Activated CD4-positive, alpha-beta T cell treated with anti-CD3 and anti-CD28 coated beads, Interleukin-2, amount 50 U/mL, for 1 hour (primary cell): Measurements from ENCODE around the gene ZNF862.

Experiments used
- DNase-seq: peaks from one replicate; pipeline ENCODE4 v3.0.0-alpha.2; 2020

Gene ZNF862

GRCh38 chr7:149811831-149812490, 26.2 kb upstream of the ZNF862 start:
- no peak for DNase-seq

DNA sequence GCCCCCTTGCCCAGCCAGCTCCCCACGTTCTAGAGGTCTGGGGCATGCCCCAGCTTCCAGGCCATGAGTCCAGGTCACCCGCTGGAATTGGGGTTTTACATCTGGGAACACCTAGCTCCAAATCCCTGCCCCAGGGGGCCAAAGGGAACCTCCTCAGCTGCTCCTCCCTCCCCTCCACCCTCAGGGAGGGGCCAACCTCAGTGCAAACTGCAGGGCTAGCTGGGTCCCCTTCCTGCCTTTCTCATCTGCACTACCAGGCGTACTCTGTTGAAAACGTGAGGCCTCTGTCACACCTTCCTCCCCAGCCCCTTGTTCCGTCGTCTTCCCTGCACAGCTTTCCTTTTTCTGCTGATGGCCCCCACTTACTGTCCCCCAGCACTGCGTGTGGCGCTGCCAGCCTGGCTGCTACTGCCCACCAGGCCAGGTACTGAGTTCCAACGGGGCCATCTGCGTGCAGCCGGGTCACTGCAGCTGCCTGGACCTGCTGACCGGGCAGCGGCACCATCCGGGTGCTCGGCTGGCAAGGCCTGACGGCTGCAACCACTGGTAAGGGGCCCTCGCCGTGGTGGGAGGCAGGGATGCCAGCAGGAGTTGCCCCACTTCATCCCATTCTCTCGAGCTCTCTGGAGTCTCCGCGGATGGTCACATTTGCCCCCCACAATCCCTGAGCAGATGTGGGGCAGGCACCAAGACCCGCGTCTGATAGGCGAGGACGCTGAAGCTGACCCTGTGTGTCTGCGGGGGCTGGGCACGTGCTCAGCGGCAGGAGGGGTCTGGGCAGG, 24.7 kb upstream of the ZNF862 start:
- DNase-seq: no peak

- DNase-seq: no peak
These were observed 23.7 kb upstream of the ZNF862 start for GRCh38 chr7:149814494-149814893.

- DNase-seq: no peak
These were observed 23.1 kb upstream of the ZNF862 start for GRCh38 chr7:149815121-149815520.

DNA sequence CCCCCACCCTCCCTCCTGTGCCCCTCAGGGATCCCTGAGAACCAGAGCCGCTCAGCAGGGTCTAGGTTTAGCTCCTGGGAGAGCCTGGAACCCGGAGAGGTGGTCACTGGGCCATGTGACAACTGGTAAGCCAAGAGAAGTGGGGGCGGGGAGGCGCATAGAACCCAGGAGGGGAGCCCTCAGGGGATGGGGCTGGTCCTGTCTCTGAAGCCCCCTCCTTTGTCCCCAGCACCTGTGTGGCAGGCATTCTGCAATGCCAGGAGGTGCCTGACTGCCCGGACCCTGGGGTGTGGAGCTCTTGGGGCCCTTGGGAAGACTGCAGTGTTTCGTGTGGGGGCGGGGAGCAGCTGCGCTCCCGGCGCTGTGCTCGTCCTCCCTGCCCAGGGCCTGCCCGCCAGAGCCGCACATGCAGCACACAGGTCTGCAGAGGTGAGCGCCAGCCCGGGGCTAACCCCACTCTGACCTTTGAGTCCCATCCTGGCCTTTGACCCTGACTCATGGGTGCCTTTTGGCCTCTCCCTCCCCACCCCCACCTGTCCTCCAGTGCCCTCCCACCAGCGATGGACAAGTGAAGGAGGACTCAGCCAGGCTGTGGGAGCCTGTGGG, 22.4 kb upstream of the ZNF862 start:
- DNase-seq: no peak

DNA sequence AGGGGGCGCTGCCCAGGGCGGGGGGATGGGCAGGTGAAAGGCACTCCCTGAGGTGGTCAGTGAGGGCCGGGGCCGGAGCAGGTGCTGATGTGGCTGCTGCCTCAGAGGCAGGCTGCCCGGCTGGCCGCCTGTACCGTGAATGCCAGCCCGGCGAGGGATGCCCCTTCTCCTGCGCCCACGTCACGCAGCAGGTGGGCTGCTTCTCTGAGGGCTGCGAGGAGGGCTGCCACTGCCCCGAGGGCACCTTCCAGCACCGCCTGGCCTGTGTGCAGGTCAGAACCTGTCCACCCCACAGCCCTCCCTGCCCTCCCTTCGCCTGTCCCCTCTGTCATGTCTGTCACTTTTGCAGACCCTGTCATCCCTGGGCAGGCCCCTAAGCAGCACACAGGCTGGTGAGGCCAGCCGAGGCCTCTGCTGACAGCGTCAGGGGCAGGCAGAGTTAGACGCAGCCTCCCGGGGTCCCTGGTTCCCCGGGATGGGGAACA, 21.9 kb upstream of the ZNF862 start:
- DNase-seq: no peak

- DNase-seq: no peak
These were observed 21.4 kb upstream of the ZNF862 start for GRCh38 chr7:149816794-149817193.

GRCh38 chr7:149817301-149817771, 20.8 kb upstream of the ZNF862 start:
- no peak for DNase-seq

DNA sequence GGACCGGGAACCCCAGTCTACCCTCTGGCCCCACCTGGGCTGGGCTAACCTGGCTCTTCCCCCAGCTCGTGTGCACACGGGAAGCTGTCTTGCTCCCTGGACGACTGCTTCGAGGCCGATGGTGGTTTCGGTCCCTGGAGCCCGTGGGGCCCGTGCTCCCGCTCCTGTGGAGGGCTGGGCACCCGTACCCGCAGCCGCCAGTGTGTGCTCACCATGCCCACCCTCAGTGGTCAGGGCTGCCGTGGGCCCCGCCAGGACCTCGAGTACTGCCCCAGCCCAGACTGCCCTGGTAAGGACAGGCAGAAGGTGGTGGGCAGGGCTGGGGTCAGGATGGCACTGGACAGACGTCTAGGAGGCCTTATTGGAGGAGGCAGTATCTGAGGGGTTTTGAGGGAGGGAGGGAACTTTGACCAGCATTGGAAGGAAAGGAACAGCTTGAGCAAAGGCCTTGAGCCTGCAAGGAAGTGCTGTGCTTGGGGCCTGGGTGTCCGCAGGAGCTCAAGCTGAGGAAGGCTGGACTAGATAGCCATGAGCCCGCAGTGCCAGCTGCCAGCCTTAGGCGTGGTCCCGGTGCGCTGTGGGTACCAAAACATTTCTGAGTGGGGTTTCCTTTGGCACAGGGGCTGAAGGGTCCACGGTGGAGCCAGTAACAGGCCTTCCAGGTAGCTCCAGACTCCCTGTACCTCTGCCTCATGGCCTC, 20.2 kb upstream of the ZNF862 start:
- DNase-seq: no peak

- DNase-seq: no peak
These were observed 19.7 kb upstream of the ZNF862 start for GRCh38 chr7:149818536-149818840.

DNA sequence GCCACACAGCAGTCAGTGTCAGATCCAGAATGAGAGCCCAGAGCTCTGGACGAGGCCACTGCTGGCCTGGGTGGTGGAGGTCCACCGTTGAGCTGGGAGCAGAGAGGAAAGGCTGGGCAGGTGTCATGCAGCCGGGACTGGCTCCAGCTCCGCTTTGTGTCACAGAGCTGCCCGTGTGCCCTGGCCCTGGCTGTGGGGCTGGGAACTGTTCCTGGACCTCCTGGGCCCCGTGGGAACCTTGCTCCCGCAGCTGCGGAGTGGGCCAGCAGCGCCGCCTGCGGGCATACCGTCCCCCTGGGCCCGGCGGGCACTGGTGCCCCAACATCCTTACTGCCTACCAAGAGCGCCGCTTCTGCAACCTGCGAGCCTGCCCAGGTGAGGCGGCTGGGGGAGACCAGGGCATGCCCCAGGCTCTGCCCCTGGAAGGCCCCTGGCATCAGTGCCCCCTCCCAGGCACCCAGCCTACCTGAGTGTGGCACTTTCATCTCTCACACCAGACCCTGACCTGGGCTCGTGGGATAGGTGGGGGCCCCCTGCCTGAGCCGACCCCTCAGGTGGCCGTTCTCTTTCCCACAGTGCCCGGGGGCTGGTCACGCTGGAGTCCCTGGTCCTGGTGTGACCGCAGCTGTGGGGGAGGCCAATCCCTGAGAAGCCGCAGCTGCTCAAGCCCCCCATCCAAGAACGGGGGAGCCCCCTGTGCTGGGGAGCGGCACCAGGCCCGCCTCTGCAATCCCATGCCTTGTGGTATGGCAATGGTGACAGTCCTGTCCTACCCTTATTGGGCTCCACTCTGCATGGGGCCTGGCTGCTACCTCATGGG, 18.8 kb upstream of the ZNF862 start:
- DNase-seq: no peak

GRCh38 chr7:149819961-149820340, 18.2 kb upstream of the ZNF862 start:
- no peak for DNase-seq

DNA sequence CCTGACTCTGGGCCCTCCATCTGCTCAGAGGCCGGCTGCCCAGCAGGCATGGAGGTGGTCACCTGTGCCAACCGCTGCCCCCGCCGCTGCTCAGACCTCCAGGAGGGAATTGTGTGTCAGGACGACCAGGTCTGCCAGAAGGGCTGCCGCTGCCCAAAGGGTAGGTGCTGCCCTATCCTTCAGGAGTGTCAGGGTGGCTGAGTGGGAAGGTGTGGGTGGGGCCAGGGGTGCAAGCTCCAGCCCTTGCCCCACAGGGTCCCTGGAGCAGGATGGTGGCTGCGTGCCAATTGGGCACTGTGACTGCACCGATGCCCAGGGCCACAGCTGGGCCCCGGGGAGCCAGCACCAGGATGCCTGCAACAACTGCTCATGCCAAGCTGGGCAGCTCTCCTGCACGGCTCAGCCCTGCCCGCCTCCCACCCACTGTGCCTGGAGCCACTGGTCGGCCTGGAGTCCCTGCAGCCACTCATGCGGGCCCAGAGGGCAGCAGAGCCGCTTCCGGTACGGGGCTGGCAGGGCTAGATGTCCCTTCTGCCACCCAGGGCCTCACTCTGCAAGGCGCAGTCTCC, 17.5 kb upstream of the ZNF862 start:
- no peak for DNase-seq

DNA sequence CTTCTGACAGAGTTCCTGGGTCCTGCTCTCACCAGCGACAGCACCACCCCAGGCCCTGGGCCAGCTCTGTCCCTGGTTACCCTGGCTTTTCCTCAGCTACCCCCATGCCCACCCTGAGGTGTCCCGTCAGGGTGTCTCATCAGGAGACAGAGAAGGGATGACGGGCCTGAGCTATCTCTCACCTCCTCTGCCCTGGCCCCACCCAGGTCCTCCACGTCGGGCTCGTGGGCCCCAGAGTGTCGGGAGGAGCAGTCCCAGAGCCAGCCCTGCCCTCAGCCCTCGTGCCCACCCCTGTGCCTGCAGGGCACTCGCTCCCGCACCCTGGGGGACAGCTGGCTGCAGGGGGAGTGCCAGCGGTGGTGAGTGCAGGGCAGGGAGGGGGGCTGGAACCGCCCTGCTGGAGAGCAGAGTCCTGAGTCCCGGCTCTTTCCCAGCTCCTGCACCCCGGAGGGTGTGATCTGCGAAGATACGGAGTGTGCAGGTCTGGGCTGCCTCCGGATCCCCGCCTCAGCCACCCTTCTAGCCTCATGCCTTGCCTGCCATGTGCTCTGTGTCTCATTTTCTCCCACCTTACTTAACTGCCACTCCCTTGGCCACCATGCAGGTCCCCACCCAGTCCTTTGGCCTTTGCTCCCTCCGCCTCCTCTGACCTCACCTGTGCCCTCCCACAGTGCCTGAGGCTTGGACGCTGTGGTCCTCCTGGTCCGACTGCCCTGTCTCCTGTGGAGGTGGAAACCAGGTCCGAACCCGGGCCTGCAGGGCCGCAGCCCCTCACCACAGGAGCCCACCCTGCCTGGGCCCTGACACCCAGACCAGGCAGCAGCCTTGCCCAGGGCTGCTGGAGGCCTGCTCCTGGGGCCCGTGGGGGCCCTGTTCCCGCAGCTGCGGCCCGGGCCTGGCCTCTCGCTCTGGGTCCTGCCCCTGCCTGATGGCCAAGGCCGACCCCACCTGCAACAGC, 16.7 kb upstream of the ZNF862 start:
- DNase-seq: no peak

GRCh38 chr7:149822353-149822943, 15.7 kb upstream of the ZNF862 start:
- DNase-seq: no peak

DNA sequence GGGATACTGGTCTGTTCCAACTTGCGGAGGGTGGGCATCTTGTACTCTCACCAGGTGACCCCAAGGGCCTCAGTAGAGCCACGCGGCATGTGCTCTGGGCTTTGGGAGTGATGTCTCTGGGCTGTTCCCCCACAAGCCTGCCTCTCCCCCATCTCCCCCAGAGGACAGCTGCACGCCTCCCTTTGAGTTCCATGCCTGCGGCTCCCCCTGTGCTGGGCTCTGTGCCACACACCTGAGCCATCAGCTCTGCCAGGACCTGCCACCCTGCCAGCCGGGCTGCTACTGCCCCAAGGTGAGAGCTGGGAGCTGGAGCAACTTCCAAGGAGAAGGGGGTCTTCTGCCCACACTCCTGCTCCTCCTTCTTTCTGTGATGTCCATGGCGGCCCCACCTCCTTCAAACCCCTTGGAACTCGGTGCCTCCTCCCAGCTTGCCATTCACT, 15.0 kb upstream of the ZNF862 start:
- DNase-seq: no peak

GRCh38 chr7:149823631-149824199, 14.5 kb upstream of the ZNF862 start:
- no peak for DNase-seq

DNA sequence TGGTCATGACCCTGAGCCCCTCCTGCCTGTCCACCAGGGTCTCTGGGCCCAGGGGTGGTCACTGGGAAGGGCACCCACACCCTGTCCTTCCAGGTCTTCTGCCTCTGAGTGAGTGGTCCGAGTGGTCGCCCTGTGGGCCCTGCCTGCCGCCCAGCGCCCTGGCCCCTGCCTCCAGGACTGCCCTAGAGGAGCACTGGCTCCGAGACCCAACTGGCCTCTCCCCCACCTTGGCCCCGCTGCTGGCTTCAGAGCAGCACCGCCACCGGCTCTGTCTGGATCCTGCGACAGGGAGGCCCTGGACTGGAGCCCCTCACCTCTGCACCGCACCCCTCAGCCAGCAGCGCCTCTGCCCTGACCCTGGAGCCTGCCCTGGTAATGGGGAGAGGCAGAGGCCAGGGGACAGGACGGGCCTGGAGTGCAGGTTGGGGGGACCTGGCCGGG, 13.9 kb upstream of the ZNF862 start:
- no peak for DNase-seq

DNA sequence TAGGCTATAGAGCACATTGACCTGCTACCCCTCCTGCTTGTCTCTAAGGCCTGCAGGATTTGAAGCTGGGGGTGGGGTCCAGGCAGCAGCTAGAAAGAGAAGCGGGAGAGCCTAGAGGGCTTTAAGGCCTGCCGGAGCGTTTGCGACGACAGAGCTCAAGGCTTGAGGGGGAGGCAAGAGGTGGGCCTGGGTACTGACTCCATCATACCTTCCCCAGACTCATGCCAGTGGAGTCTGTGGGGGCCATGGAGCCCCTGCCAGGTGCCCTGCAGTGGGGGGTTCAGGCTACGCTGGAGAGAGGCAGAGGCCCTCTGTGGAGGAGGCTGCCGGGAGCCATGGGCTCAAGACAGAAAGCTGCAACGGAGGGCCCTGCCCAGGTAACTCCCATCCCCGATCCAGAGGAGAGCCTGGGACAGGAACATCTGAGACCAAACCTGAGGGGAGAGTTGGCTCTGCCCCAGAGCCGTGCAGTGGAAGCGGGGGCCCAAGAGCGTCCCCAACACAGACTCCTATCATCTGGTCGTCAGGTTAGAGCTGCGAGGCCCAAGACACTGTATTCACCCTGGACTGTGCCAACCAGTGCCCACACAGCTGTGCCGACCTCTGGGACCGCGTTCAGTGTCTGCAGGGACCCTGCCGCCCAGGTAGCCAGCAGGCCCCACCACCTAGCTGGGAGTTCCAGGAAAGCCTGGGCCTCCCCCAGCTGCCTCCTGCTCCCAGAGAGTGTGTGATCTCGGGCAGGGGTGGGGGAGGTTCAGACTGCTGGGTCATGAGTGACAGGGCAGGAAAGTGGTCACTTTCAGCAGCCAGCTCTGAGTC, 13.2 kb upstream of the ZNF862 start:
- no peak for DNase-seq
